ENCODE data around the gene SLC22A17.

SLC22A17 gene

GRCh38 chr14:23306412-23307145 lies 46.1 kb downstream of the SLC22A17 start, which contains the start of gene BCL2L2:
Gene BCL2L2, plus strand, starts transcription at chr14:23306833. Its CDS starts 935 bp downstream, at chr14:23307768.
- H3K4me1 Mint-ChIP-seq, result peaks cover 22 to 44% of the 10 kb centered on the region in 2 donors
- peak within 1 kb of the TSS; percentile 80 to 90 for H3K4me3 Mint-ChIP-seq
- no peaks in the 10 kb centered on the region for H3K9me3 Mint-ChIP-seq
- no peaks in the 10 kb centered on the region for H3K27me3 Mint-ChIP-seq
- DNase-seq (peak; percentile 48), ATAC-seq (replicated peaks) (peak; percentile 33 to 36)
- peaks cover 12 to 26% of the 10 kb centered on the region in 2 donors for H3K36me3 Mint-ChIP-seq
- H3K27ac Mint-ChIP-seq, result peak within 1 kb of the TSS; percentile 93

DNA sequence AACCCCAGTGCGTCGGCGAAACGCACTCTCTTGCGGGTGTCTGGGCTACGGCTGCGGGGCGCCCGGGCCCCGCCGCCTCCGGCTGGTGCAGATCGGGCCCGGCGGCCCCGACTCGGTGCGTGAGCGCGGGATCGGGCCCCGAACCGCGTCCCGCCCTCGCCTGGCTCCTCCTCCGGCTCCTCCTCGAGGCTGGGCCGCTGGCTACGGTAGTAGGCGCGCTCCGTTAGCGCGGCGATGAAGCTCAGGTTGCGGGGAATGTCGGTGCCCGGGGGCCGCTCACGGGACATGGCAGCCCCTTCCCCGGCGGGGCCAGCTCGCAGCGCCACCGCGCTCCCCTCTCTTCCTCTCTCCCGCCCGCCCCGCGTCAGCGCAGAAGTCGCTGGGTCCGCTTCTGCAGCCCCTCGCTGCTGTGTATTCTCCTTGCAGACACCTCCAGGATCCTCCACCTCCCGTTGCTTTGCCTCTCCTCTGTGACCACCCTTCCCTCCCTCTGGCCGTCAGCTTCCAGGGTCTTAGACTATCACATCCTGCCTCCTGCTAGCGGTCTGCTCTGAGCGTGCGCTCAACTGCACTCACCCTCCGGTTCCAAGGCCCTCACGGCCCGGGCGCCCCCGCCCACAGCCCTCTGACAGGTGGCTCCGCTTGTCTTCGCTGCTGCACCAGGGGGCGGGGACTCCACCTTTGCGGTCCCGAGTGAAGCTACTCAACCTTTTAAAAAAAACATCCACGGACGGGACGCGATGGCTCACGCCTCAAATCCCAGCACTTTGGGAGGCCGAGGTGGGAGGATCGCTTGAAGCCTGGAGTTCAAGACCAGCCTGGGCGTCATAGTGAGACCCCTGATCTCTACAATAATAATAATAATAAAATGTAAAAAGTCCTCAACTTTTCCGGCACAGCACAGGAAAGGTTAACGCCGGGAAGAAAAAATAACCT lies 50.1 kb downstream of the SLC22A17 start, which contains the start of gene PPP1R3E:
PPP1R3E (minus strand) TSS at position 570 of the 936 bp plus-strand sequence; CDS start at position 287, 283 bp downstream.
- Mint-ChIP-seq H3K4me3 (peak within 1 kb of the TSS; percentile 98 to 100), H3K27me3 (no peaks in the 10 kb centered on the region)

GRCh38 chr14:23301969-23302289 lies 50.8 kb downstream of the SLC22A17 start:
- peaks cover 9 to 14% of the 10 kb centered on the region in 2 donors for H3K36me3 Mint-ChIP-seq
- peak; percentile 24 for ATAC-seq (replicated peaks)
- no peaks in the 10 kb centered on the region for H3K27me3 Mint-ChIP-seq
- peak overlapping the region; percentile 98 for H3K27ac Mint-ChIP-seq
- DNase-seq, result no peak
- H3K4me3 Mint-ChIP-seq, result peak overlapping the region; percentile 98 to 100
- H3K9me3 Mint-ChIP-seq, result no peaks in the 10 kb centered on the region
- peaks cover 14 to 44% of the 10 kb centered on the region in 2 donors for H3K4me1 Mint-ChIP-seq

More for the DNA sequence above, 50.1 kb downstream of the SLC22A17 start, which contains the start of gene PPP1R3E:
- Mint-ChIP-seq H3K9me3 (no peaks in the 10 kb centered on the region), H3K36me3 (peaks cover 6 to 13% of the 10 kb centered on the region in 2 donors), H3K4me1 (peaks cover 18 to 50% of the 10 kb centered on the region in 2 donors), H3K27ac (peak within 1 kb of the TSS; percentile 99)
- peak; percentile 80 for DNase-seq
- ATAC-seq (replicated peaks), result peak; percentile 44 to 45

DNA sequence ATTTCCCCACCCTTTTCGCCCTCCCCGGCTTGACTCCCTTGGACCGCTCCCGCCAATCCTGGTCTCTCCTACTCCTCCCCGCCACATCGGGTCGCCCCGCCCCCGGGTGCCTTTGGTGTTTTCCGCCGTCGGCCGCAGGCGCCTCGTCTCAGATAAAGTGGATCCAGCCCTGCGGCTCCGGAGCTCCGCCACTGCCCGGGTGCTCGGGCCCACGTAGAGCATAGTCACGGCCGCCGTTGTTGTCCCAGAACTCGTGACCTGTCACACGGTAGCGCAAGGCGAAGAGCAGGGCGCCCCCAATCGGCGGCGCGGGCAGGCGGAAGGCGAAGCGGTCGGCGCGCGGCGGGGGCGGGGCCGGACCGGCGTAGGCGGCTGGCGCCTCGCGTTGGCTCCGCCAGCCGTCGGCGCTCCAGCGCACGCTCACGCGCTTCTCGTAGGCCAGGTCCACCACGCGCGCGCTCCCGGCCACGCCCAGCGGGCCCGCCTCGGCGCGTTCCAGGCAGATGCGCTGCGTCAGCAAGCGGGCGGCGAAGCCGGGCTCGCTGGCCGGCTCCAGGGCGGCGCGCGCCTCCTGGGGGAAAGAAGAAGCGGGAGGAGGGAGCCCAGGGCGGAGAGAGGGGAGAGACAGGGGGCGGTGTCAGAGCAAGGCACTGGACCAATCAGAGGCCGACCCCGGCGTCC lies 51.3 kb downstream of the SLC22A17 start:
- no peaks in the 10 kb centered on the region for H3K27me3 Mint-ChIP-seq
- peak overlapping the region; percentile 98 to 100 for H3K4me3 Mint-ChIP-seq
- peak overlapping the region; percentile 99 for H3K27ac Mint-ChIP-seq
- H3K36me3 Mint-ChIP-seq, result peaks cover 9 to 19% of the 10 kb centered on the region in 2 donors
- DNase-seq (peak; percentile 100), ATAC-seq (replicated peaks) (peak; percentile 83)
- H3K9me3 Mint-ChIP-seq, result no peaks in the 10 kb centered on the region
- peaks cover 14 to 42% of the 10 kb centered on the region in 2 donors for H3K4me1 Mint-ChIP-seq

GRCh38 chr14:23300687-23301223 lies 51.9 kb downstream of the SLC22A17 start:
- H3K4me1 Mint-ChIP-seq, result peaks cover 14 to 35% of the 10 kb centered on the region in 2 donors
- peak overlapping the region; percentile 99 for H3K27ac Mint-ChIP-seq
- ATAC-seq (replicated peaks) (no peak), DNase-seq (no peak)
- no peaks in the 10 kb centered on the region for H3K27me3 Mint-ChIP-seq
- H3K36me3 Mint-ChIP-seq, result peaks cover 9 to 20% of the 10 kb centered on the region in 2 donors
- H3K4me3 Mint-ChIP-seq, result peak overlapping the region; percentile 98
- H3K9me3 Mint-ChIP-seq, result no peaks in the 10 kb centered on the region

DNA sequence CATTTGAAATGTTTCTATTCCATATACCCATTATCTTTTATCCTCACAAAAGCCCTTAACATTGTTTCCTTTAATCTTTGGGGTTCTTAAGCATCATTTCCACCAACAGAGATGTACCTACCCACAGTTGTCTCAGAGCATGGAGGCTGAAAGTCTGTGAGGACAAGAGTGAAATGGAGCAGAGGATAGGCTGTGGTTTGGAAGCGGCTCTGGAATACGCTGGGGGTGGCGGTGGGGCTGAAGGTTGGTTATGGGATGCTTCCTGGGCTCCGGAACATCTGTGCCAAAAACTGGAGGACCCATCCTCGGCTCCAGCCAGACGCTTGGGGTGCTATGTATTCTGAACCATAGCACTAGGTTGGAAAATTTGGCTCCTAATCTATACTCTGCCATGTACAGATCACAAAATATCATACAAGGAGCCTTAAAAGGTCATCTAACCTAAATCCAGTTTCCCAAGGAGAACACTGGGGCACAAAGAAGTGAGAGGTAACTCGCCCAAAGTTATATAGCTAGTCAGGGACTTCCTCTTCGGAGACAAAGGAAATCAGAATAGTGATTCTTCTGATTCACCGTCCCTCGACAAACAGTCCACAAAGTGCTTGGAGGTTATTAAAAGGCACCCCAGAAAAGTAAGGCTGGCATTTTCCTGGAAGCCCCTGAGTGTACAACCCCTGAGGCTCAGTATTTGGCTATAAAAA lies 52.6 kb downstream of the SLC22A17 start:
- Mint-ChIP-seq H3K27me3 (no peaks in the 10 kb centered on the region), H3K4me1 (peaks cover 17 to 37% of the 10 kb centered on the region in 2 donors), H3K9me3 (no peaks in the 10 kb centered on the region), H3K36me3 (peaks cover 12 to 25% of the 10 kb centered on the region in 2 donors), H3K4me3 (peak overlapping the region; percentile 98), H3K27ac (peak overlapping the region; percentile 99)
- ATAC-seq (replicated peaks) (no peak), DNase-seq (no peak)

- H3K27me3 Mint-ChIP-seq, result no peaks in the 10 kb centered on the region
- peaks cover 12 to 26% of the 10 kb centered on the region in 2 donors for H3K36me3 Mint-ChIP-seq
- ATAC-seq (replicated peaks) (no peak), DNase-seq (no peak)
- H3K4me1 Mint-ChIP-seq, result peaks cover 22 to 45% of the 10 kb centered on the region in 2 donors
- H3K4me3 Mint-ChIP-seq, result peak overlapping the region in 1 of 2 donors; percentile 4
- no peaks in the 10 kb centered on the region for H3K9me3 Mint-ChIP-seq
- peak overlapping the region; percentile 70 for H3K27ac Mint-ChIP-seq
These were observed 53.3 kb downstream of the SLC22A17 start for GRCh38 chr14:23299211-23299957.

- H3K27ac Mint-ChIP-seq, result no peak overlapping the region
- H3K4me1 Mint-ChIP-seq, result peaks cover 21 to 38% of the 10 kb centered on the region in 2 donors
- no peak for ATAC-seq (replicated peaks)
- peaks cover 12 to 26% of the 10 kb centered on the region in 2 donors for H3K36me3 Mint-ChIP-seq
- DNase-seq, result no peak
- H3K27me3 Mint-ChIP-seq, result no peaks in the 10 kb centered on the region
- H3K4me3 Mint-ChIP-seq, result no peak overlapping the region
- H3K9me3 Mint-ChIP-seq, result no peaks in the 10 kb centered on the region
These were observed 54.9 kb downstream of the SLC22A17 start for GRCh38 chr14:23297611-23298277.

GRCh38 chr14:23297096-23297495 lies 55.6 kb downstream of the SLC22A17 start:
- ATAC-seq (replicated peaks), result no peak
- Mint-ChIP-seq H3K4me3 (no peak overlapping the region), H3K36me3 (peaks cover 12 to 26% of the 10 kb centered on the region in 2 donors), H3K9me3 (no peaks in the 10 kb centered on the region), H3K27ac (no peak overlapping the region), H3K4me1 (peaks cover 18 to 34% of the 10 kb centered on the region in 2 donors), H3K27me3 (no peaks in the 10 kb centered on the region)
- no peak for DNase-seq
